ENCODE measurements around the gene ANXA2R.

GRCh38 chr5:43046474-43046873, 6.4 kb upstream of the ANXA2R start:
- no peak for TF ChIP-seq CTCF (IDR thresholded peaks at IDR 0.05)
- TF ChIP-seq POLR2AphosphoS5 (IDR thresholded peaks at IDR 0.05) = no peak
- no peak for TF ChIP-seq EP300 (IDR thresholded peaks at IDR 0.05)
